NB4 (cell line): ENCODE measurements around the gene BORA.

Experiments used
- DNase-seq: peaks from one replicate; pipeline ENCODE4 v3.0.0; 2010; ENCODE audit warnings: low read depth
- H3K4me3 ChIP-seq: one replicate; pipeline ENCODE4 v1.5.1; 2011; ENCODE audit warnings: mild to moderate bottlenecking, low read depth, low read length, moderate library complexity
- MYC ChIP-seq: IDR thresholded peaks from 2 replicates; pipeline ENCODE4 v1.6.1; 2011; ENCODE audit warnings: low read depth, low read length
- POLR2A ChIP-seq: IDR thresholded peaks from 2 replicates; pipeline ENCODE4 v1.6.1; 2011; ENCODE audit warnings: mild to moderate bottlenecking; ENCODE audit not compliant: insufficient read length; ENCODE audit errors: extremely low read depth
- TF ChIP-seq, protein P1 (sequence below): IDR thresholded peaks from one replicate; pipeline ENCODE4 v1.5.1; 2012; ENCODE audit warnings: low read depth, low read length
- TF ChIP-seq, protein P2 (sequence below): IDR thresholded peaks from 2 replicates; pipeline ENCODE4 v1.6.1; 2011; ENCODE audit warnings: low read depth, low read length

The BORA gene

DNA sequence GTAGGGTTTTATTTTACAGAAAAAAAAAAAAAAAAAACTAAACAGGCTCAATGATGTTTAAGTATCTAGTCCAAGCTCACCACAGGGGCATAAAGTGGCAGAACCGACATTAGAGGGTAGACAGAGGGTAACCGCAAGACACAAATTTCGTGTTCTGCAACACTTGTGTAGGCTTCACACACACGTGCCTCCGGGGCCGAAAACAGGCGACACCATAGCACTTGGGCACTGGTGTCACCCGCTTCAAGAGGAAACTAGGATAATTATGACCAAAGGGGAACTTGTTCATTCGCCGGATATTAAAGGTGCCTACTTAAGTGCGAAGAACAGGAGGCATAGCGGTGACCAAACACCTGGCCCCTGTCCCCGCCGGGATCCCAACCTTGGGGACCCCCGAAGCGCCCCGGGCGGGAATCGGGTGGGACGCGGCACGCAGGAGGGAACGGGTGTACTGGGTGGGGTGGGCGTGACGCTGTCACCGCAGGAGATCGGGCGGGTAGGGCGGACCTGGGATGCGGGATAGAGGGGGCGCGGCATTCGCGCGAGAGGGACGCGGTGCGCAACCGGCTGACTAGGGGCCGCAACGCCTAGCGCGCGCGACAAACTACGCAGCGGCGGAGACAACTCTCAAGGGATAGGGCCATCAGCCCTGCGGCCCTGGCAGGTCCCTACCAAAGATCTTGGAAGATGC is 852 bp upstream of the BORA start:
- DNase-seq = peak; percentile 79
- TF ChIP-seq, protein P1, sequence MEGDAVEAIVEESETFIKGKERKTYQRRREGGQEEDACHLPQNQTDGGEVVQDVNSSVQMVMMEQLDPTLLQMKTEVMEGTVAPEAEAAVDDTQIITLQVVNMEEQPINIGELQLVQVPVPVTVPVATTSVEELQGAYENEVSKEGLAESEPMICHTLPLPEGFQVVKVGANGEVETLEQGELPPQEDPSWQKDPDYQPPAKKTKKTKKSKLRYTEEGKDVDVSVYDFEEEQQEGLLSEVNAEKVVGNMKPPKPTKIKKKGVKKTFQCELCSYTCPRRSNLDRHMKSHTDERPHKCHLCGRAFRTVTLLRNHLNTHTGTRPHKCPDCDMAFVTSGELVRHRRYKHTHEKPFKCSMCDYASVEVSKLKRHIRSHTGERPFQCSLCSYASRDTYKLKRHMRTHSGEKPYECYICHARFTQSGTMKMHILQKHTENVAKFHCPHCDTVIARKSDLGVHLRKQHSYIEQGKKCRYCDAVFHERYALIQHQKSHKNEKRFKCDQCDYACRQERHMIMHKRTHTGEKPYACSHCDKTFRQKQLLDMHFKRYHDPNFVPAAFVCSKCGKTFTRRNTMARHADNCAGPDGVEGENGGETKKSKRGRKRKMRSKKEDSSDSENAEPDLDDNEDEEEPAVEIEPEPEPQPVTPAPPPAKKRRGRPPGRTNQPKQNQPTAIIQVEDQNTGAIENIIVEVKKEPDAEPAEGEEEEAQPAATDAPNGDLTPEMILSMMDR = no peak
- TF ChIP-seq, protein P2, sequence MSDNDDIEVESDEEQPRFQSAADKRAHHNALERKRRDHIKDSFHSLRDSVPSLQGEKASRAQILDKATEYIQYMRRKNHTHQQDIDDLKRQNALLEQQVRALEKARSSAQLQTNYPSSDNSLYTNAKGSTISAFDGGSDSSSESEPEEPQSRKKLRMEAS = peak; percentile 98
- peak; percentile 92 for TF ChIP-seq MYC
- peak overlapping the region; percentile 87 for H3K4me3 ChIP-seq

DNA sequence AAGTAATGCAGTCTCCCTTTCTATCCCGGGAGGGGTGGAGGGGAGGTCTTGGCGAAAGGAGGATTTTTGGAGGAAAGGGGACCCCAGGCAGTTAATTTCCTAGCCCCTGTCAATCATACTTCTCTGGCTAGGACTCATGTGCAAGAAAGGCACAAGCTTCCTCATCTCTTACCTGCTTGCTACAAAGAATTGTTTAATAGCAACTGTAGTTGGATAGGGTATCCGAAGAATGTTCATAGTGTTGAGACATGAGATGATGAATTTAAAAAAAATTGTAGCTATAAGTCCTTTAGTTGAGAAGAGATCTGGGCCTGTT is 525 bp downstream of the BORA start:
- H3K4me3 ChIP-seq = peak overlapping the region; percentile 75
- DNase-seq = no peak
- TF ChIP-seq POLR2A (no peak), MYC (no peak)
- TF ChIP-seq, protein P1 = no peak
- TF ChIP-seq, protein P2 = no peak

DNA sequence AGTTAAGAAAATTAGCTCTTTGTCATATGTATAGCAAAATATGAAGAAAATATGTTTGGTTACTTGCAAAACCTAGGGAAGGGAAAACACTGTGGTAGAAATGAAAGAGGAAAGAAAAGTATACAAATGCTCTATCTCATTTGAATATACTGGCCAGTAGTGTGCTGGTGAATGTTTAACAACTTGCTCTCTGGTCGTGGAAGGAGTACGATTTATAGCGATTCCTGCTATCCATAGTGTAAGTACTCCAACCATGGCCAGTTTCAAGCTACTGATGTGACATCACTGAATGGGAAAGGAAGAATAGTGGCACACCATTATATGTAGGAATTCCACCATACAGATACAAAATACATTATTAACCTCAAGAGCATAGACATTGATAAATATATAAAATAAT is 9.3 kb downstream of the BORA start:
- TF ChIP-seq, protein P1 = no peak
- TF ChIP-seq, protein P2 = no peak
- no peak for TF ChIP-seq POLR2A
- TF ChIP-seq MYC = no peak
- DNase-seq = no peak
- H3K4me3 ChIP-seq = no peak overlapping the region

DNA sequence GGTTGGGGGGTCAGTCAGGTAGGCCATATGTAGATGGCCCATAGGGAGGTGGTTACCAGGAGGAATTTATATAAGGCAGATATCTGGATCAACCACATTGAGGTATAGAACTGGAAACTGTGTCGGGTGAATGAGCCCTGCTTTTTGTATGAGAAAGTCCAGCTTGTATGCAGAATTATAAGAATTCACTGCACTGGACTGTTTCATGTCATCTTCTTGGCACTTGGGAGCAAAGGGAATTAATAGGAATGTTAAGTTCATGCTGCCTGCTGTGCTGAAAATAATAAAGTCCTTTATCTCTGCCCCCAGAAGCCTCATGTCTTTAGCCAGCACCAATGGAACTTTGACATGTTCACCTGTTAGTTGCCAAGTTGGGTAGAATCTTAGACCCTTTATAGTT is 12.3 kb downstream of the BORA start:
- DNase-seq = no peak
- no peak overlapping the region for H3K4me3 ChIP-seq
- no peak for TF ChIP-seq MYC
- TF ChIP-seq POLR2A = no peak
- TF ChIP-seq, protein P2 = no peak
- TF ChIP-seq, protein P1 = no peak

DNA sequence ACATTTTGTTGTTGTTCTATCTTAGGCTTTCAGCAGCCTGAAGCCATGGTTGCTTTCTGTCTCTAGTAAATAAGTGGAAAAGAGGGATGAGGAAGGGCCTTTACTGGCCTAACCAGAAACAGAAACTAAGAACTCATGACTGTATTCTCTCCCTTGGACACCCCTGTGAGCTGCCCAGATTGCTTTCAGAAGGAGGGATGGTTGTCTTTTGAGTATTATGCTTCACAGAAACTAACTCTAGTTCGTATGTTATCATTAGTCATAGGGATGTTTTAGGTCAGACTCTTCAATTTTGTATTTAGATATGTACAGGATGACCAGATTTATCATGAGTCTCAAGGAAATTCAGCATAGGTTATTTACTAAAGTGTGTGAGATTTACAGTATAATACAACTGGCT is 17.5 kb downstream of the BORA start:
- H3K4me3 ChIP-seq = no peak overlapping the region
- DNase-seq = no peak
- no peak for TF ChIP-seq MYC
- TF ChIP-seq, protein P2 = no peak
- TF ChIP-seq POLR2A = no peak
- TF ChIP-seq, protein P1 = no peak

DNA sequence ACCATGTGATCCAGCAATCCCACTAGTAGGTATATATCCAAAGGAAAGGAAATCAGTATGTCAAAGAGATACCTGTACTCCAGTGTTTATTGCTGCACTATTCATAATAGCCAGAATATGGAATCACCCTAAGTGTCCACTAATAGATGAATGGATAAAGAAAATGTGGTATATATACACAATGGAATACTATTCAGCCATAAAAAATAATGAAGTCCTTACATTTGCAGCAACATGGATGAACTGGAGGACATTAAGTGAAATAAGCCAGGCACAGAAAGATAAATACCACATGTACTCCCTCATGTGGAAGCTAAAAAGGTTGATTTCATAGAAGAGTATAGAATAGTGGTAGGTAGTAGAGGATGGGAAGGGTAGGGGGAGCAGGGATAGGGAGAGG is 23.5 kb downstream of the BORA start:
- TF ChIP-seq, protein P1 = no peak
- TF ChIP-seq MYC = no peak
- TF ChIP-seq, protein P2 = no peak
- TF ChIP-seq POLR2A = no peak
- DNase-seq = no peak
- H3K4me3 ChIP-seq = no peak overlapping the region
